Astrocyte (in vitro differentiated cells and primary cell): ENCODE measurements around the gene NEK10.

Source experiments
- EZH2 ChIP-seq: IDR thresholded peaks from 2 replicates; pipeline ENCODE4 v1.6.1; 2012; ENCODE audit warnings: mild to moderate bottlenecking, low read length, inconsistent platforms; ENCODE audit not compliant: insufficient read depth
- TF ChIP-seq, protein P1 (sequence below): IDR thresholded peaks from 2 replicates; pipeline ENCODE4 v1.5.1; 2011; ENCODE audit warnings: low read depth, mild to moderate bottlenecking, inconsistent platforms, low read length, moderate library complexity; ENCODE audit not compliant: insufficient read depth

GRCh38 chr3:27185231-27185989 lies 183.8 kb downstream of the NEK10 start:
- TF ChIP-seq, protein P1, sequence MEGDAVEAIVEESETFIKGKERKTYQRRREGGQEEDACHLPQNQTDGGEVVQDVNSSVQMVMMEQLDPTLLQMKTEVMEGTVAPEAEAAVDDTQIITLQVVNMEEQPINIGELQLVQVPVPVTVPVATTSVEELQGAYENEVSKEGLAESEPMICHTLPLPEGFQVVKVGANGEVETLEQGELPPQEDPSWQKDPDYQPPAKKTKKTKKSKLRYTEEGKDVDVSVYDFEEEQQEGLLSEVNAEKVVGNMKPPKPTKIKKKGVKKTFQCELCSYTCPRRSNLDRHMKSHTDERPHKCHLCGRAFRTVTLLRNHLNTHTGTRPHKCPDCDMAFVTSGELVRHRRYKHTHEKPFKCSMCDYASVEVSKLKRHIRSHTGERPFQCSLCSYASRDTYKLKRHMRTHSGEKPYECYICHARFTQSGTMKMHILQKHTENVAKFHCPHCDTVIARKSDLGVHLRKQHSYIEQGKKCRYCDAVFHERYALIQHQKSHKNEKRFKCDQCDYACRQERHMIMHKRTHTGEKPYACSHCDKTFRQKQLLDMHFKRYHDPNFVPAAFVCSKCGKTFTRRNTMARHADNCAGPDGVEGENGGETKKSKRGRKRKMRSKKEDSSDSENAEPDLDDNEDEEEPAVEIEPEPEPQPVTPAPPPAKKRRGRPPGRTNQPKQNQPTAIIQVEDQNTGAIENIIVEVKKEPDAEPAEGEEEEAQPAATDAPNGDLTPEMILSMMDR = no peak
- no peak for TF ChIP-seq EZH2
